SK-N-SH (cell line): ENCODE data around the gene WDR87. TPM values are rescaled to one million over a fixed set of nuclear protein-coding genes. Genes with fewer than 3 reads are reported as not detected.
A peak's percentile ranks its signal among the peaks of the same experiment; 100 is the strongest.

Source experiments
- CTCF ChIA-PET: fragments of 300-600, 350-600 bp; formaldehyde crosslinking; extraction: SDS; loops from one replicate; lab custom pipeline; 2021; lab: Yijun Ruan, JAX
- POLR2A ChIA-PET: fragments of 350-600 bp; sonication (Branson Sonifier 250); formaldehyde crosslinking; extraction: SDS; loops from one replicate; lab custom pipeline; 2020; ENCODE audit warnings: antibody characterized with exemption, inconsistent platforms; lab: Yijun Ruan, JAX
- DNase-seq: peaks from one replicate; pipeline ENCODE4 v3.0.0; 2012
- H2AFZ ChIP-seq: fragments of 200-600 bp; sonication (generic); 2 replicates; pipeline ENCODE4 v1.8.1; 2016; ENCODE audit warnings: antibody characterized with exemption, mild to moderate bottlenecking, low read depth
- H3F3A ChIP-seq: fragments of 200-600 bp; sonication (generic); replicated peaks from 2 replicates; pipeline ENCODE3; 2016; ENCODE audit warnings: antibody characterized with exemption, mild to moderate bottlenecking; ENCODE audit not compliant: insufficient read depth
- H3K27ac ChIP-seq, 2 experiments: fragments of 200-500 bp in 1 of 2; fragments of 200-600 bp in 1 of 2; sonication (Bioruptor generic) in 1 of 2; sonication (generic), shearing (Covaris generic) in 1 of 2; 2 replicates each; pipeline versions ENCODE4 v1.5.1 to v1.6.1; 2014 to 2016; ENCODE audit warnings: low read depth in 2 of 2, inconsistent platforms in 1 of 2, low read length in 1 of 2, mild to moderate bottlenecking in 1 of 2, mixed read lengths in 1 of 2
- H3K27me3 ChIP-seq: fragments of 200-600 bp; sonication (generic), shearing (Covaris generic); 2 replicates; pipeline ENCODE4 v1.6.1; 2016; ENCODE audit warnings: mixed run types; ENCODE audit not compliant: insufficient read depth
- H3K36me3 ChIP-seq, 2 experiments: fragments of 200-500 bp in 1 of 2; fragments of 200-600 bp in 1 of 2; sonication (Bioruptor generic) in 1 of 2; sonication (generic) in 1 of 2; replicated peaks in 1 of 2; 2 replicates each; pipeline versions ENCODE3 to v1.5.1; 2014 to 2016; ENCODE audit warnings: low read length in 1 of 2, mild to moderate bottlenecking in 1 of 2; ENCODE audit not compliant: insufficient read depth in 2 of 2, control insufficient read depth in 1 of 2
- H3K4me1 ChIP-seq, 2 experiments: fragments of 200-500 bp in 1 of 2; fragments of 200-600 bp in 1 of 2; sonication (Bioruptor generic) in 1 of 2; sonication (generic), shearing (Covaris generic) in 1 of 2; 2 replicates each; pipeline versions ENCODE4 v1.5.1 to v1.6.1; 2014 to 2016; ENCODE audit warnings: low read depth in 1 of 2, low read length in 1 of 2, mixed run types in 1 of 2; ENCODE audit not compliant: insufficient read depth in 2 of 2, control insufficient read depth in 1 of 2
- H3K4me2 ChIP-seq: fragments of 200-600 bp; sonication (generic), shearing (Covaris generic); 2 replicates; pipeline ENCODE4 v1.6.1; 2017; ENCODE audit warnings: mixed run types
- H3K4me3 ChIP-seq, 2 experiments: fragments of 200-500 bp in 1 of 2; fragments of 200-600 bp in 1 of 2; sonication (Bioruptor generic) in 1 of 2; sonication (generic), shearing (Covaris generic) in 1 of 2; 2 replicates each; pipeline versions ENCODE4 v1.5.1 to v1.8.1; 2014 to 2016; ENCODE audit warnings: low read depth in 2 of 2, inconsistent platforms in 1 of 2, low read length in 1 of 2, mild to moderate bottlenecking in 1 of 2, mixed read lengths in 1 of 2, moderate library complexity in 1 of 2
- H3K79me2 ChIP-seq: fragments of 200-600 bp; sonication (generic); 2 replicates; pipeline ENCODE4 v1.8.1; 2017; ENCODE audit warnings: mild to moderate bottlenecking; ENCODE audit not compliant: insufficient read depth
- H3K9ac ChIP-seq: fragments of 200-600 bp; sonication (generic); 2 replicates; pipeline ENCODE4 v1.6.1; 2017; ENCODE audit warnings: mixed run types
- H3K9me2 ChIP-seq: fragments of 200-600 bp; sonication (generic); 2 replicates; pipeline ENCODE4 v1.6.1; 2017; ENCODE audit warnings: mixed run types
- H3K9me3 ChIP-seq: fragments of 200-600 bp; sonication (generic); 2 replicates; pipeline ENCODE4 v1.6.1; 2017; ENCODE audit warnings: mixed run types, mild to moderate bottlenecking, moderate library complexity
- H4K20me1 ChIP-seq: fragments of 200-600 bp; sonication (generic); 2 replicates; pipeline ENCODE4 v1.6.1; 2017; ENCODE audit warnings: mild to moderate bottlenecking, mixed run types; ENCODE audit not compliant: insufficient read depth
- ELF1 ChIP-seq: IDR thresholded peaks from 2 replicates; pipeline ENCODE4 v1.4.0; 2012
- EP300 ChIP-seq, 2 experiments: IDR thresholded peaks; 2 replicates each; pipeline versions ENCODE4 v1.4.0 to v1.6.1; 2012; ENCODE audit warnings: borderline replicate concordance in 1 of 2, low read depth in 1 of 2, low read length in 1 of 2
- FOXJ3 ChIP-seq: sonication (generic); formaldehyde crosslinking; IDR thresholded peaks from 2 replicates; pipeline ENCODE4 v1.5.1; 2020; ENCODE audit warnings: mild to moderate bottlenecking, missing genetic modification reagents
- FOXM1 ChIP-seq: IDR thresholded peaks from 2 replicates; pipeline ENCODE4 v1.4.0; 2012; ENCODE audit warnings: low read depth, mild to moderate bottlenecking
- GATA2 ChIP-seq: sonication (generic); formaldehyde crosslinking; IDR thresholded peaks from 2 replicates; pipeline ENCODE4 v1.5.0; 2020; ENCODE audit warnings: mild to moderate bottlenecking, missing genetic modification reagents
- MEF2A ChIP-seq: IDR thresholded peaks from 2 replicates; pipeline ENCODE4 v1.4.0; 2012; ENCODE audit warnings: low read depth, borderline replicate concordance
- NFIC ChIP-seq: IDR thresholded peaks from 2 replicates; pipeline ENCODE4 v1.4.0; 2012; ENCODE audit warnings: borderline replicate concordance
- NRF1 ChIP-seq: IDR thresholded peaks from 2 replicates; pipeline ENCODE4 v1.6.1; 2012; ENCODE audit warnings: low read depth, mild to moderate bottlenecking, low read length
- TAF1 ChIP-seq: IDR thresholded peaks from 2 replicates; pipeline ENCODE4 v1.6.1; 2012; ENCODE audit warnings: low read depth, mild to moderate bottlenecking, low read length, moderate library complexity, borderline replicate concordance
- TCF12 ChIP-seq: IDR thresholded peaks from 2 replicates; pipeline ENCODE4 v1.4.0; 2012
- WGBS: methylation state at CpG from one replicate; pipeline ENCODE4 v1.1.6; 2017; ENCODE audit warnings: low lambda C conversion rate; 5-methylcytosine and 5-hydroxymethylcytosine counted together
- polyA plus RNA-seq, 3 experiments: library from polyadenylated mRNA; depleted of rRNA; stranded (reverse); fragments of >200 nt; gene quantifications; 2 replicates each; pipeline ENCODE4 v1.2.3, GENCODE V29; 2012
- TF ChIP-seq, protein P1 (sequence below): IDR thresholded peaks from 2 replicates; pipeline ENCODE4 v1.4.0; 2012; ENCODE audit warnings: low read depth, borderline replicate concordance
- TF ChIP-seq, protein P2 (sequence below): fragments of 200-600 bp; sonication (generic); IDR thresholded peaks from 2 replicates; pipeline ENCODE4 v1.6.1; 2017; ENCODE audit warnings: antibody characterized with exemption, mild to moderate bottlenecking, moderate library complexity

The WDR87 gene
- polyA plus RNA-seq, 1 of the 3 experiments (the other 2 are of a cell fraction), result not detected

DNA sequence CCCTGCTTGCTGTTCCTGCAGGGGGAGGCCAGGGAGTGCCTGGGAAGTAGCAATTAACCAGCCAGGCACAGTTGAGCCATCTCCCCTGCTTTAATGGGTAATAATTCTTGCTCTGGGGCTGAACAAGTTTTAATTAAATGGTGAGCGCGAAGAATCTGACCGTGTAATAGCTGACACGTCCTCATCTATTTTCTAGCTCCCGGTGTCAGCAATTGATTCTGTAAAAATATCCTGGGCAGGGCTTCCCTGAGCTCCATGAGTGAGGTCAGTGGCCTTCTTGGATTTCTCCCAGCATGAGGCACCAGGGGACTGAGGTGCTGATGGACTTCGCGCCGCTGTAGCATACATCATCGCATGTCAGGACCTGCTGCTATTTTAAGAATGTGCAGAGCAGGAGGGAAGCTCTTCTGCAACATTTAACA is 27.6 kb upstream of the WDR87 start:
- ChIA-PET CTCF (interaction anchor here (1.2 to 1.5 kb wide), 2 partner anchors 12 to 31 kb away, joined by 3 to 9 read pairs; no protein-coding TSS in a partner anchor), POLR2A (no interaction called here)
- DNase-seq, result no peak
- H3K27ac ChIP-seq, result peak overlapping the region; percentile 48 to 60
- H3K9me2 ChIP-seq, result no peaks in the 10 kb centered on the region
- H3K27me3 ChIP-seq, result no peaks in the 10 kb centered on the region
- H3K9ac ChIP-seq, result no peak overlapping the region
- H3K79me2 ChIP-seq, result peaks cover 98% of the 10 kb centered on the region
- H4K20me1 ChIP-seq, result peaks cover 25% of the 10 kb centered on the region
- no peak overlapping the region for H3K4me3 ChIP-seq
- peaks cover 23% of the 10 kb centered on the region for H3F3A ChIP-seq
- peaks cover 11 to 15% of the 10 kb centered on the region in 2 experiments; a peak in 2 of 4 replicates for H3K4me1 ChIP-seq
- H3K36me3 ChIP-seq, result peaks cover 0 to 20% of the 10 kb centered on the region in 2 experiments
- TF ChIP-seq TCF12, result no peak
- TF ChIP-seq, protein P1, sequence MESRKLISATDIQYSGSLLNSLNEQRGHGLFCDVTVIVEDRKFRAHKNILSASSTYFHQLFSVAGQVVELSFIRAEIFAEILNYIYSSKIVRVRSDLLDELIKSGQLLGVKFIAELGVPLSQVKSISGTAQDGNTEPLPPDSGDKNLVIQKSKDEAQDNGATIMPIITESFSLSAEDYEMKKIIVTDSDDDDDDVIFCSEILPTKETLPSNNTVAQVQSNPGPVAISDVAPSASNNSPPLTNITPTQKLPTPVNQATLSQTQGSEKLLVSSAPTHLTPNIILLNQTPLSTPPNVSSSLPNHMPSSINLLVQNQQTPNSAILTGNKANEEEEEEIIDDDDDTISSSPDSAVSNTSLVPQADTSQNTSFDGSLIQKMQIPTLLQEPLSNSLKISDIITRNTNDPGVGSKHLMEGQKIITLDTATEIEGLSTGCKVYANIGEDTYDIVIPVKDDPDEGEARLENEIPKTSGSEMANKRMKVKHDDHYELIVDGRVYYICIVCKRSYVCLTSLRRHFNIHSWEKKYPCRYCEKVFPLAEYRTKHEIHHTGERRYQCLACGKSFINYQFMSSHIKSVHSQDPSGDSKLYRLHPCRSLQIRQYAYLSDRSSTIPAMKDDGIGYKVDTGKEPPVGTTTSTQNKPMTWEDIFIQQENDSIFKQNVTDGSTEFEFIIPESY, result no peak
- TF ChIP-seq ELF1, result no peak
- no peak for TF ChIP-seq TAF1
- no peak for TF ChIP-seq GATA2 (CRISPR knock-in tag)
- no peak for TF ChIP-seq FOXM1
- no peak for TF ChIP-seq NFIC
- TF ChIP-seq, protein P2, sequence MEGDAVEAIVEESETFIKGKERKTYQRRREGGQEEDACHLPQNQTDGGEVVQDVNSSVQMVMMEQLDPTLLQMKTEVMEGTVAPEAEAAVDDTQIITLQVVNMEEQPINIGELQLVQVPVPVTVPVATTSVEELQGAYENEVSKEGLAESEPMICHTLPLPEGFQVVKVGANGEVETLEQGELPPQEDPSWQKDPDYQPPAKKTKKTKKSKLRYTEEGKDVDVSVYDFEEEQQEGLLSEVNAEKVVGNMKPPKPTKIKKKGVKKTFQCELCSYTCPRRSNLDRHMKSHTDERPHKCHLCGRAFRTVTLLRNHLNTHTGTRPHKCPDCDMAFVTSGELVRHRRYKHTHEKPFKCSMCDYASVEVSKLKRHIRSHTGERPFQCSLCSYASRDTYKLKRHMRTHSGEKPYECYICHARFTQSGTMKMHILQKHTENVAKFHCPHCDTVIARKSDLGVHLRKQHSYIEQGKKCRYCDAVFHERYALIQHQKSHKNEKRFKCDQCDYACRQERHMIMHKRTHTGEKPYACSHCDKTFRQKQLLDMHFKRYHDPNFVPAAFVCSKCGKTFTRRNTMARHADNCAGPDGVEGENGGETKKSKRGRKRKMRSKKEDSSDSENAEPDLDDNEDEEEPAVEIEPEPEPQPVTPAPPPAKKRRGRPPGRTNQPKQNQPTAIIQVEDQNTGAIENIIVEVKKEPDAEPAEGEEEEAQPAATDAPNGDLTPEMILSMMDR, result no peak
- TF ChIP-seq FOXJ3 (CRISPR knock-in tag), result no peak
- TF ChIP-seq EP300 (IDR thresholded peaks at IDR 0.05; ENCODE audit: borderline replicate concordance in 1 of 2, low read depth in 1 of 2, low read length in 1 of 2), result no peak
- no peak for TF ChIP-seq NRF1
- TF ChIP-seq MEF2A, result no peak
- H3K4me2 ChIP-seq, result peak overlapping the region; percentile 55
- 81% methylated on average over 9 of the region's 9 CpGs for WGBS
- peaks cover 6% of the 10 kb centered on the region; the same call in 1 of the 2 replicates for H3K9me3 ChIP-seq
- H2AFZ ChIP-seq, result no peak overlapping the region
